Measurements from ENCODE around the gene BBX. TPM values are rescaled to one million over a fixed set of nuclear protein-coding genes. Genes with fewer than 3 reads are reported as not detected.

The BBX gene
- polyA plus RNA-seq, 3 donors: 15.7 to 25.1 (median 16.6) TPM

GRCh38 chr3:107662586-107662985 is 139.8 kb downstream of the BBX start:
- Histone ChIP-seq H3K27ac (ENCODE audit: low read depth in 1 of 2, low read length in 2 of 2) (peak overlapping the region in 1 of 2 donors; percentile 74), H3K4me1 (ENCODE audit: control insufficient read depth in 1 of 2, insufficient read depth in 2 of 2, low read length in 2 of 2) (peaks cover 21 to 32% of the 10 kb centered on the region in 2 donors), H3K79me2 (ENCODE audit: insufficient read depth, low read length) (no peaks in the 10 kb centered on the region), H3K4me3 (replicated peaks in 1 of 3; ENCODE audit: low read depth in 2 of 3, low read length in 3 of 3) (peak overlapping the region in 2 of 3 experiments; percentile 16 to 52), H3K27me3 (ENCODE audit: control insufficient read depth in 2 of 2, insufficient read depth in 2 of 2, low read length in 2 of 2) (no peaks in the 10 kb centered on the region), H3K9ac (ENCODE audit: insufficient read depth, low read length, poor library complexity, severe bottlenecking) (peak overlapping the region; percentile 4), H4K20me1 (ENCODE audit: insufficient read depth, low read length) (no peaks in the 10 kb centered on the region), H2AFZ (ENCODE audit: insufficient read depth, low read depth, low read length, poor library complexity, severe bottlenecking) (no peak overlapping the region), H3K4me2 (replicated peaks; ENCODE audit: extremely low read depth, low read length, poor library complexity, severe bottlenecking) (peak overlapping the region; percentile 50), H3K36me3 (replicated peaks in 1 of 2; ENCODE audit: control insufficient read depth in 1 of 2, insufficient read depth in 2 of 2, low read length in 2 of 2) (no peaks in the 10 kb centered on the region), H3K9me3 (replicated peaks in 1 of 2; ENCODE audit: control insufficient read depth in 1 of 2, insufficient read depth in 1 of 2, low read length in 2 of 2) (no peaks in the 10 kb centered on the region)
- H3K9me3 Mint-ChIP-seq: no peaks in the 10 kb centered on the region
- H3K4me3 Mint-ChIP-seq: peak overlapping the region in 1 of 2 donors; percentile 76
- intact Hi-C loops (cut with micrococcal nuclease): no loop called here
- WGBS (ENCODE audit: insufficient coverage): no CpG with 5 or more reads among the region's 7 CpGs
- no peak for TF ChIP-seq CTCF (IDR thresholded peaks at IDR 0.05)
- DNase-seq: no peak
- H3K27me3 Mint-ChIP-seq (ENCODE audit: low read depth in 3 of 3): peaks cover 0 to 2% (median 0%) of the 10 kb centered on the region in 3 donors
- H3K4me1 Mint-ChIP-seq: peaks cover 30% of the 10 kb centered on the region
- no peaks in the 10 kb centered on the region for H3K36me3 Mint-ChIP-seq
- peak overlapping the region in 6 of 7 donors; percentile 54 to 93 (median 87) for H3K27ac Mint-ChIP-seq

GRCh38 chr3:107663266-107663665 is 140.5 kb downstream of the BBX start:
- no peaks in the 10 kb centered on the region for H3K9me3 Mint-ChIP-seq
- Histone ChIP-seq H3K36me3 (replicated peaks in 1 of 2; ENCODE audit: control insufficient read depth in 1 of 2, insufficient read depth in 2 of 2, low read length in 2 of 2) (no peaks in the 10 kb centered on the region), H4K20me1 (ENCODE audit: insufficient read depth, low read length) (no peaks in the 10 kb centered on the region), H3K27me3 (ENCODE audit: control insufficient read depth in 2 of 2, insufficient read depth in 2 of 2, low read length in 2 of 2) (no peaks in the 10 kb centered on the region), H3K79me2 (ENCODE audit: insufficient read depth, low read length) (no peaks in the 10 kb centered on the region), H2AFZ (ENCODE audit: insufficient read depth, low read depth, low read length, poor library complexity, severe bottlenecking) (no peak overlapping the region), H3K4me3 (replicated peaks in 1 of 3; ENCODE audit: low read depth in 2 of 3, low read length in 3 of 3) (no peak overlapping the region), H3K9me3 (replicated peaks in 1 of 2; ENCODE audit: control insufficient read depth in 1 of 2, insufficient read depth in 1 of 2, low read length in 2 of 2) (no peaks in the 10 kb centered on the region), H3K27ac (ENCODE audit: low read depth in 1 of 2, low read length in 2 of 2) (no peak overlapping the region), H3K4me1 (ENCODE audit: control insufficient read depth in 1 of 2, insufficient read depth in 2 of 2, low read length in 2 of 2) (peaks cover 17 to 25% of the 10 kb centered on the region in 2 donors), H3K9ac (ENCODE audit: insufficient read depth, low read length, poor library complexity, severe bottlenecking) (no peak overlapping the region), H3K4me2 (replicated peaks; ENCODE audit: extremely low read depth, low read length, poor library complexity, severe bottlenecking) (no peak overlapping the region)
- H3K27me3 Mint-ChIP-seq (ENCODE audit: low read depth in 3 of 3): peaks cover 0 to 2% (median 0%) of the 10 kb centered on the region in 3 donors
- H3K4me1 Mint-ChIP-seq: peaks cover 24% of the 10 kb centered on the region
- no CpG with 5 or more reads among the region's 2 CpGs for WGBS (ENCODE audit: insufficient coverage)
- intact Hi-C loops (cut with micrococcal nuclease): no loop called here
- no peak overlapping the region for H3K27ac Mint-ChIP-seq
- no peak overlapping the region for H3K4me3 Mint-ChIP-seq
- no peak for DNase-seq
- no peak for TF ChIP-seq CTCF (IDR thresholded peaks at IDR 0.05)
- no peaks in the 10 kb centered on the region for H3K36me3 Mint-ChIP-seq

Data from CD14-positive monocyte (primary cell).